DMS53 (cell line): ENCODE data around the gene PAOX.

Source experiments
- DNase-seq: peaks from one replicate; lab custom pipeline; 2025; lab: John Stamatoyannopoulos, UW

Gene PAOX

DNA sequence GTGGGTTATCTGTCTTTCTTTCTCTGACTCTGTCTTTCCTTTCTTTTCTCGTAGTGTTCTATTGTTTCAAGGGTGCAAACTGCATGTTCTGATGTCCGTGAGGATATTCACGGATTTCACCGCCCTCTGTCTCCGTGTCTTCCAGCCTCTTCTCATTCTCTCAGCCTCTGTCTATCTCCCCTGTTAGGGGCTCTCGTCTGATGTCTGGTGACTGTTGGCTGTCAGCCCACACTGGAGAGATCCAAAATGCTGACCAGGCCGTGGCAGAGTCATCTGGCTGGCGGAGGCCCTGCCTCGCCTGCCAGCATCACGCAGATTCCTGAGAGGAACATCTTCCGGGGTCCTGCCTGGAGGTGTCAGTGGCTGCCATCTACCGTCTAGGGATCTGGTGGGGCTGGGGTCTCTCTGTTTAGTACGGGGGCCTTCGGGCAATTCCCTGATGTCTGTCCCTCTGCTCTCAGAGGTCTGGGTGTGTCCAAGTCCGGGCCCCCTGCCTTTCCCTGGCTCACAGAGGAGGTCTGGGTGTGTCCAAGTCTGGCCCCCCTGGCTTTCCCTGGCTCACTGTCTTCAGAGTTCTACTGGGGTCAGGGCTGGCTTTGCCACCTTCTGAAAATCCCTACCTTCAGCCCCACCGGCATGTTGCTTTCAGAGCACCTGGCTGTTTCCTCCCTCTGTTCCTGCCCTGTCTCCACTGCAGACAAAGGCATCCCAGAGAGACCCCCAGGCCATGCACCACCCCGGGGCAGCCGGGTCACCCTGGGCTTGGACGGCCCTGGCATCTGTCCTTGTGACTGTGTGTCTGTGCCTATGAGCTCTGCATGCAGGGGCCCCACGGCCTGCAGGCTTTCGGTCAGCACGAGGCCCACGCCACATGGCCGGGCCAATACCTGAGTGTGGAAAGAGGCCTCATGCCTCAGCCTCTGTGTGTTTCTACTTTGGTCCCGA, 60.7 kb downstream of the PAOX start:
- no peak for DNase-seq

DNA sequence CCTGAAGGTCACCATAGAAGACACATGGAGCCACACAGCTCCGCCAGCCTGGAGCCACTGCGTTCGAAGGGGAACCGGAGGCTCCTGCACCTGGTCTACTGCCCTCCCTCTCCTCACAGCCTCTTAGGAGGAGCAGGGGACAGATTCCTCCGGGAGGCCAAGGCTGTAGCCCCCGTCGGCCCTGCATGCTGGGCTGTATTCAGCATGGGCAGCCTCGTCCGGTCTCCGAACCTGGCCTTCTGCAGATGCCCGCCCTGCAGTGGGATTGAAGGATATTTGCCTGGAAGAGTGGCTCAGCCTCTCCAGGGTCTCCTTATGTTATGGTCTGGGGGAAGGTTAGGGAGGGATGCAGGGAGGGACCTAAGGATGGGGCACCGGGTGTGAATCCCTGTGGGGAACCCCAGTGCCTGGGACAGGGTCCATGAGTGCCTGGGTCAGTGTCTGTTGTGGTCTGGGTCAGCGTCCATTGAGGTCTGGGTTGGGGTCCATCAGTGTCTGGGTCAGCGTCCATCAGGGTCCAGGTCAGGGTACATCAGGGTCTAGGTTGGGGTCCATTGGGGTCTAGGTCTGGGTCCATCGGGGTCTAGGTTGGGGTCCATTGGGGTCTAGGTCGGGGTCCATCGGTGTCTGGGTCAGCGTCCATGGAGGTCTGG, 61.7 kb downstream of the PAOX start:
- no peak for DNase-seq
